DND-41 (cell line): ENCODE data around the gene ZNF23.

Experiments used
- EZH2 ChIP-seq: IDR thresholded peaks from 3 replicates; pipeline ENCODE4 v1.6.1; 2012; ENCODE audit warnings: borderline replicate concordance, low read depth, mild to moderate bottlenecking, moderate library complexity, low read length, inconsistent platforms; ENCODE audit not compliant: severe bottlenecking
- TF ChIP-seq, protein P1 (sequence below): IDR thresholded peaks from 2 replicates; pipeline ENCODE4 v1.5.1; 2012; ENCODE audit warnings: borderline replicate concordance, low read length, moderate library complexity, mild to moderate bottlenecking; ENCODE audit not compliant: poor library complexity, severe bottlenecking; ENCODE audit errors: extremely low read depth

DNA sequence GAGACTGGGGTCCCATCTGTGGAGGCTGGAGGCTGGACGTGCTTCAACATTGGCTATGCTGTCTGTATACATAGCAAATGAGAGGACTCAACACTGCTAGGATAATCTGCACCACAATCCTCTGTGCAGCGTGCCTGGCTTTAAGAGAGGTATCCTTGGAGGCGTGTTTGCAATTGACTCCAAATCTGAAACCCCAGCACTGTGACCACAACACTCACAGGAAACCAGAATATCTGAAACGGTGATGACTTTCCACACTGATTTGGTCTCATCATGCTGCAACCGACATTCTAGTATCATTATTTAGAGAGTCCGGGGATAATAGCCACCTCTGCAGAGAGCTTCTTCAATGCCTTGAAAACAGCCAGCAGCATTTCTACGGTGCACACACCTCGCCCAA is 55.3 kb downstream of the ZNF23 start:
- TF ChIP-seq, protein P1, sequence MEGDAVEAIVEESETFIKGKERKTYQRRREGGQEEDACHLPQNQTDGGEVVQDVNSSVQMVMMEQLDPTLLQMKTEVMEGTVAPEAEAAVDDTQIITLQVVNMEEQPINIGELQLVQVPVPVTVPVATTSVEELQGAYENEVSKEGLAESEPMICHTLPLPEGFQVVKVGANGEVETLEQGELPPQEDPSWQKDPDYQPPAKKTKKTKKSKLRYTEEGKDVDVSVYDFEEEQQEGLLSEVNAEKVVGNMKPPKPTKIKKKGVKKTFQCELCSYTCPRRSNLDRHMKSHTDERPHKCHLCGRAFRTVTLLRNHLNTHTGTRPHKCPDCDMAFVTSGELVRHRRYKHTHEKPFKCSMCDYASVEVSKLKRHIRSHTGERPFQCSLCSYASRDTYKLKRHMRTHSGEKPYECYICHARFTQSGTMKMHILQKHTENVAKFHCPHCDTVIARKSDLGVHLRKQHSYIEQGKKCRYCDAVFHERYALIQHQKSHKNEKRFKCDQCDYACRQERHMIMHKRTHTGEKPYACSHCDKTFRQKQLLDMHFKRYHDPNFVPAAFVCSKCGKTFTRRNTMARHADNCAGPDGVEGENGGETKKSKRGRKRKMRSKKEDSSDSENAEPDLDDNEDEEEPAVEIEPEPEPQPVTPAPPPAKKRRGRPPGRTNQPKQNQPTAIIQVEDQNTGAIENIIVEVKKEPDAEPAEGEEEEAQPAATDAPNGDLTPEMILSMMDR, result no peak
- no peak for TF ChIP-seq EZH2
